Body of pancreas (tissue), 4 donors: ENCODE measurements around the gene OR4F6.
"Not testable (repeated sequence)": the region's sequence is repeated elsewhere in the genome, so short reads cannot be mapped to it uniquely, and the experiment has no call there.

Source experiments
- CTCF ChIP-seq, 7 experiments: fragments of 450-650 bp in 4 of 7; fragments of 200-600 bp in 3 of 7; sonication (generic) in 3 of 7; IDR thresholded peaks; one replicate each; pipeline ENCODE4 v1.5.1; 2016 to 2019; ENCODE audit warnings: antibody characterized with exemption in 7 of 7
- POLR2A ChIP-seq, 3 donors: fragments of 450-650 bp; IDR thresholded peaks; one replicate each; pipeline ENCODE4 v1.6.1; 2016; ENCODE audit warnings: antibody characterized with exemption in 3 of 3, mild to moderate bottlenecking in 2 of 3

GRCh38 chr15:101790748-101791147 lies 12.6 kb upstream of the OR4F6 start:
- not testable (repeated sequence) for TF ChIP-seq CTCF, POLR2A (IDR thresholded peaks at IDR 0.05)
